Astrocyte of the cerebellum (primary cell): ENCODE measurements around the gene MTA1.

Source experiments
- DNase-seq: peaks from one replicate; pipeline ENCODE4 v3.0.0-alpha.2; 2011; ENCODE audit warnings: low read depth
- H3K4me3 ChIP-seq: 2 replicates; pipeline ENCODE4 v1.5.1; 2011; ENCODE audit warnings: mild to moderate bottlenecking, low read depth, low read length, moderate library complexity
- in situ Hi-C: cut with HindIII; loops from 2 replicates; pipeline ENCODE4 v1.10.0; 2017; ENCODE audit warnings: low sequenced_read_pairs
- TF ChIP-seq, protein P1 (sequence below): IDR thresholded peaks from 2 replicates; pipeline ENCODE4 v1.5.1; 2012; ENCODE audit warnings: low read length, low read depth, moderate library complexity, mild to moderate bottlenecking; ENCODE audit errors: missing control alignments

MTA1 gene

DNA sequence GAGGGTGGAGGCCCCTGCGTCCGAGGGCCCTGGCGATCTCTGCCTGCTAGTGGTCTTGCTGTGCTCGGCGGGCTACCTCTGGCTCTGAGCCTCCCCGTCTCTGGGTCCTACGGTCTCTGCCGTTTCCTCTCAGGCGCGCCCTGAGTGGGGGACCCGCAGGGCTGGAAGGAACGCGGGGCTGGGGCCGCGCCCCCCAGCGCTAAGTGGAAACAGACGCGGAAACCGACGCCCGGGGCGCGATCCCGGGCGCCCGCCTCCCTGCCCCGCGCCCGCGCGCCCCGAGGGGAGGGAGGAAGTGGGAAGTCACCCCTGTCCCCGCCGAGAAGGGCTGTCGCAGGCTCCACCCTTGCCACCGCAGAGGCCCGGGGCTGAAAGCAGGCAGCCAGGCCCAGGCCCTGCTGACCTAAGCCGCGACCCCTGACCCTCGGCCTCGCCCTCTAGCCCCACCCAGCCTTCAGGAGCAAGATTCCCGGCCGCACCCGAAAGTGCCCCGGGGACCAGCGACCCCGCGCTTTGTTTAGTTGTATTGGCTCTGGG, 67.9 kb downstream of the MTA1 start:
- TF ChIP-seq, protein P1, sequence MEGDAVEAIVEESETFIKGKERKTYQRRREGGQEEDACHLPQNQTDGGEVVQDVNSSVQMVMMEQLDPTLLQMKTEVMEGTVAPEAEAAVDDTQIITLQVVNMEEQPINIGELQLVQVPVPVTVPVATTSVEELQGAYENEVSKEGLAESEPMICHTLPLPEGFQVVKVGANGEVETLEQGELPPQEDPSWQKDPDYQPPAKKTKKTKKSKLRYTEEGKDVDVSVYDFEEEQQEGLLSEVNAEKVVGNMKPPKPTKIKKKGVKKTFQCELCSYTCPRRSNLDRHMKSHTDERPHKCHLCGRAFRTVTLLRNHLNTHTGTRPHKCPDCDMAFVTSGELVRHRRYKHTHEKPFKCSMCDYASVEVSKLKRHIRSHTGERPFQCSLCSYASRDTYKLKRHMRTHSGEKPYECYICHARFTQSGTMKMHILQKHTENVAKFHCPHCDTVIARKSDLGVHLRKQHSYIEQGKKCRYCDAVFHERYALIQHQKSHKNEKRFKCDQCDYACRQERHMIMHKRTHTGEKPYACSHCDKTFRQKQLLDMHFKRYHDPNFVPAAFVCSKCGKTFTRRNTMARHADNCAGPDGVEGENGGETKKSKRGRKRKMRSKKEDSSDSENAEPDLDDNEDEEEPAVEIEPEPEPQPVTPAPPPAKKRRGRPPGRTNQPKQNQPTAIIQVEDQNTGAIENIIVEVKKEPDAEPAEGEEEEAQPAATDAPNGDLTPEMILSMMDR = no peak
- no peak overlapping the region for H3K4me3 ChIP-seq
- no peak for DNase-seq
- in situ Hi-C loops = no loop called here

DNA sequence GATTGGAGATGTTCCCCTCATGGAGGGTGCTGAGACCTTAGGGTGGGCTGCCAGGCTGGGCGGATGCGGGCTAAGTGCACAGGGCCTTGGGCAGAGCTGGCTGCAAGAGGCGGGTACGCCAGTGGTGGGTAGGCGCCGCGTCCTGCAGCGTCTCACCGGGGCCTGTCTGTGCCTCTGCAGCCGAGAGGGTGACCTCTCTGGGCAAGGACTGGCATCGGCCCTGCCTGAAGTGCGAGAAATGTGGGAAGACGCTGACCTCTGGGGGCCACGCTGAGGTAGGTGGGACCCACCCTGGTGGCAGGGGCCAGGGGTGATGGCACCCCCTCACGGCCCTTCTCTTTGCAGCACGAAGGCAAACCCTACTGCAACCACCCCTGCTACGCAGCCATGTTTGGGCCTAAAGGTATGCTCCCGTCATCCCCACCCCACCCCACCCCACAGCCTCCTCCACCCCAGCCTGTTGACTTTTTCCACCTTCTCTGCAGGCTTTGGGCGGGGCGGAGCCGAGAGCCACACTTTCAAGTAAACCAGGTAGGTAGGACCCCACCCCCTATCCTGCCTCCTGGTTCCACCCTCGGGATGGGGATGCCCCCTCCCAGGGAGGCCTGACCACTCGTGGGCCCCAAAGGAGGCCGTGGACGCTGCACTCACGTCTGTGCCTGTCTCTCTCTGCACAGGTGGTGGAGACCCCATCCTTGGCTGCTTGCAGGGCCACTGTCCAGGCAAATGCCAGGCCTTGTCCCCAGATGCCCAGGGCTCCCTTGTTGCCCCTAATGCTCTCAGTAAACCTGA, 68.6 kb downstream of the MTA1 start:
- TF ChIP-seq, protein P1 = no peak
- no peak overlapping the region for H3K4me3 ChIP-seq
- in situ Hi-C loops = no loop called here
- DNase-seq = no peak

DNA sequence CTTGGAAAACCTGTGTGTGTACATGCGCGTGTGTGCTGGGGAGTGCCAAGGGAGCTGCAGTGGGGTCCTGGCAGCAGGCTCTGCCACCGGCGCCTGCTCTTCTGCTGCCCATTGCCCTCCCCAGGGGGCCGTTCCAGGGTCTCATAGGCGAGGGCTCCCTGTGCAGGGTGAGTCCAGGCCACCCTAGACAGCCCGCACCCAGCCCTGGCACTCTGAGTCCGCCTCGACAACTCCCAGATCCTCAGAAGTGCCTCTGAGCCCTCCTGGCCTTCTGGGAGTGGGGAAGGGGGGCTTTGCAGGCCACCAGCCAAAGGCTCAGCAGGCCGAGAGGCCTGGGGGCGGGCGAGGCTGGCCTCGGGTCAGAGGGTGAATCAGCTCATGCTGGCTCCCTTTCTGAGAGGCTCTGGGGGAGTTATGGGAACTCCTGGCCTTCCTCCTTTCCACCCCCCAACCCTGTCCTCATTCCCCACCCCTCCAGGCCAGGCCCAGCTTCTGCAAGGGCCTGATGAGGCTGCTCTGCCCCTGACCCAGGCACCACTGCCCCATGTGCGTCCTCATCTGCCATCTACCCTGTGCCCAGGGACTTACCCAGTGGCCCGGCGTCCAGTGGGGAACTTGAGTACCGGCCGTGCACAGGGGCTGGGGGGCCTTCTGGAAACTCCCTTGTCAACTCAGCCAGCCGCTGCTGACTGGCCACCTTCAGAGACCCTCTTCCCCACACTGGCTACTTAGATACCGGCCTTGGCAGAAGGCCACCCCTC, 69.3 kb downstream of the MTA1 start:
- TF ChIP-seq, protein P1 = no peak
- no peak overlapping the region for H3K4me3 ChIP-seq
- no peak for DNase-seq
- in situ Hi-C loops = no loop called here

DNA sequence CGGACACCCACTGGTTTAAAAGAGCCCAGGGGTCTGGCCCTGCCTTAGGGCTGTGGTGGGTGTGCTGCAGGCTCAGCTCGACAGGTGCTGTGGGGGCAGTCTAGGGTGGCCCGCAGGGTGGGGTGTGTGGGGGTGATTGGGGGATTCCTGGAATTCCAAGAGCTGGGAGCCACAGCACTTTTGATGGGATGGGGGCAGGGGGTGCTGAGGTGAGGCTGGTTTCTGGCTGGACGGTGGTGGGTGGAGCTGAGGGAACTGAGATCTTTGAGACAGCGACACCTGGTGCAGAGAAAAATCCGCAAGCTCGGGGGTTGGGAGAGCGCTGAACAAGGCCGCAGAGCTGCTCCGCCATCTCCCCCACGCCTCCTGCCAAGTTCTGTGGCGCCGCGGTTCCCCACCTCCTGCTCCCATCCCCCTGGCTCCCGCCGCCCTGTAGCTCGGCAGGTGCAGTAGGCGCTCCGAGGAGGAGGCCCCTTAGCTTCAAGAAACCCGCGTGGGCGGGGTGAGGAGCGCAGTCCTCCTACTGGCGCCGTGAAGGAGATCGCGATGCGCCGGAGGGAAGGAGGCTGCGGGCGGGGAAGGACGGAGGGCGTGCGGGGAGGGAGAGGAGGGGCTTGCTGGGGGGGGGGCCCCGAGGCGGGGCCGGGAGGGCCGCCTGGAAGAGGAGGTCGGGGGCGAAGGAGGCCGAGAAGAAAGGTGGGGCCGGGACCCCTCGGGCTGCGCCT, 70.1 kb downstream of the MTA1 start:
- TF ChIP-seq, protein P1 = peak; percentile 66
- peak overlapping the region; percentile 58 for H3K4me3 ChIP-seq
- DNase-seq = peak; percentile 76
- in situ Hi-C loops = no loop called here

DNA sequence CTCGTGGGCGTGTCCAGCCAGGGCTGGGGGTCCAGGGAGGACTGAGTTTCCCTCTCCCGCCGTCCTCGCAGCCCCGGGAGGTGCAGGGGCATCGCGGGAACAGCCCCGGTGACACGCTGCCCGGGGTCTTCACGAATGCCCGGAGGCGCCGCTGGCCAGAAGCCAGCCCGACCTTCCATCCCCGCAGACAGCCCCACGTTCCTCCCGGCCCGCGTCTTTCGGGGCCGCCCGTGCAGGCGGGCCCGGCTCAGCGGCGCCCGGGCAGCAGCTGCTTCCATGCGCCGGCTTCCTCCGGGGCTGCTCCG, 70.6 kb downstream of the MTA1 start:
- DNase-seq = no peak
- TF ChIP-seq, protein P1 = no peak
- in situ Hi-C loops = no loop called here

More for the DNA sequence above, 70.6 kb downstream of the MTA1 start:
- H3K4me3 ChIP-seq = peak overlapping the region; percentile 58
